ENCODE measurements around the gene LPCAT4. TPM values are rescaled to one million over a fixed set of nuclear protein-coding genes. Genes with fewer than 3 reads are reported as not detected.

The LPCAT4 gene
- total RNA-seq, 4 donors from 2014 or later, result 2.4 to 73.1 (median 7.3) TPM

GRCh38 chr15:34362047-34362773 is 4.8 kb downstream of the LPCAT4 start:
- Histone ChIP-seq H3K9me3 (no peaks in the 10 kb centered on the region), H3K36me3 (no peaks in the 10 kb centered on the region), H3K4me3 (no peak overlapping the region), H3K27ac (no peak overlapping the region), H3K4me1 (no peaks in the 10 kb centered on the region), H3K27me3 (no peaks in the 10 kb centered on the region)
- TF ChIP-seq POLR2A (IDR thresholded peaks at IDR 0.05), result no peak
- TF ChIP-seq CTCF (IDR thresholded peaks at IDR 0.05), result no peak
- DNase-seq, result no peak
- intact Hi-C loops (cut with DNase I; ENCODE audit: low total_unique reads), result no loop called here

DNA sequence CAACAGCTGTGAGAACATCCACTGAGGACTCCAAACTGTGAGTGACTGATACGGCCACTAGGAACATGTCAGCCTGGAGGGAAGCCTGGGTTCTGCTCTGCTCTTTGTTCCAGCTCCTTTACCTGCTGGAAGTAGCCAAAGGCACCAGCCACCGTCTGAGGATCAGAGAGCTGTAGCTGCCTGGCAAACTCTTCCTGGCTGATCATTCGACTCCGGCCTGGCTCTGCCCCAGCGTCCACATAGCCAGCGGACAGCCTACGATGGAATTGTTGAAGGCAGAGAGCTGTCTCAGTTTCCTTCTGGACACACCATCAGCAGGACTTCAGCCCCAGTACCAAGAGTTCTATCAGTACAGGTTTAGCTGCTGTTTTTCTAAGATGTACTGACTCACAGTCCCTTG is 5.7 kb downstream of the LPCAT4 start:
- no peak for DNase-seq
- no peak for TF ChIP-seq POLR2A (IDR thresholded peaks at IDR 0.05)
- TF ChIP-seq CTCF (IDR thresholded peaks at IDR 0.05), result no peak
- Histone ChIP-seq H3K27me3 (no peaks in the 10 kb centered on the region), H3K4me1 (no peaks in the 10 kb centered on the region), H3K36me3 (no peaks in the 10 kb centered on the region), H3K27ac (no peak overlapping the region), H3K4me3 (no peak overlapping the region), H3K9me3 (no peaks in the 10 kb centered on the region)
- intact Hi-C loops (cut with DNase I; ENCODE audit: low total_unique reads), result no loop called here

- H3K27ac ChIP-seq, result no peak overlapping the region
- intact Hi-C loops (cut with DNase I; ENCODE audit: low total_unique reads), result no loop called here
- no peaks in the 10 kb centered on the region for H3K27me3 ChIP-seq
- no peak overlapping the region for H3K4me3 ChIP-seq
- no peaks in the 10 kb centered on the region for H3K4me1 ChIP-seq
- H3K36me3 ChIP-seq, result no peaks in the 10 kb centered on the region
- no peaks in the 10 kb centered on the region for H3K9me3 ChIP-seq
- no peak for DNase-seq
- TF ChIP-seq CTCF (IDR thresholded peaks at IDR 0.05), result no peak
- TF ChIP-seq POLR2A (IDR thresholded peaks at IDR 0.05), result no peak
Measured at GRCh38 chr15:34360298-34360697, 6.7 kb downstream of the LPCAT4 start.

GRCh38 chr15:34359416-34359815 is 7.6 kb downstream of the LPCAT4 start:
- intact Hi-C loops (cut with DNase I; ENCODE audit: low total_unique reads), result no loop called here
- TF ChIP-seq CTCF (IDR thresholded peaks at IDR 0.05) (no peak), POLR2A (IDR thresholded peaks at IDR 0.05) (no peak)
- no peak for DNase-seq
- no peaks in the 10 kb centered on the region for H3K4me1 ChIP-seq
- no peaks in the 10 kb centered on the region for H3K36me3 ChIP-seq
- H3K9me3 ChIP-seq, result no peaks in the 10 kb centered on the region
- H3K27me3 ChIP-seq, result no peaks in the 10 kb centered on the region
- no peak overlapping the region for H3K27ac ChIP-seq
- no peak overlapping the region for H3K4me3 ChIP-seq

DNA sequence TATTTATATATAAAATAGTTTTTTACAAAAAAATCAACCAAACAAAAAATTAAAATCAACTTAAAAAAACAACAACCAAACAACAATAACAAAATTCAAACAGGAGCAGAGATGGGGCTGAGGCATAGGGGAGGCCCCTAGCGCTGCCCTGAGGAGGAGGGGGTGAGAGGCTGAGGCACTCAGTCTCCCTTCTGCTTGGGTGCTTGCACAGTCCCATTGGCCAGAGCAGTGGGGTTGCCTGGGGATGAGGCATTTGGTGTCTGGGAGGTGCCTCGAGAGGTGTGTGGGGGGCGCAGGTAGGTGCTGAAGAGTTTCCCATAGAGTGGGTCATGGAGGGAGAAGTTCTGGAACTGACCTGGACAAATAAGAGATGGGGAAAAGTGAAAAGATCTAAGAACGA is 8.0 kb downstream of the LPCAT4 start:
- Histone ChIP-seq H3K9me3 (no peaks in the 10 kb centered on the region), H3K27ac (no peak overlapping the region), H3K36me3 (no peaks in the 10 kb centered on the region), H3K4me3 (no peak overlapping the region), H3K4me1 (no peaks in the 10 kb centered on the region), H3K27me3 (no peaks in the 10 kb centered on the region)
- DNase-seq, result no peak
- intact Hi-C loops (cut with DNase I; ENCODE audit: low total_unique reads), result no loop called here
- TF ChIP-seq POLR2A (IDR thresholded peaks at IDR 0.05), result no peak
- no peak for TF ChIP-seq CTCF (IDR thresholded peaks at IDR 0.05)
